GM19240 (cell line): ENCODE results near the gene MC4R.

Experiments
- DNase-seq: peaks from one replicate; pipeline ENCODE4 v3.0.0; 2011; ENCODE audit warnings: low spot score; ENCODE audit not compliant: insufficient read length

MC4R gene

GRCh38 chr18:60327880-60328279 lies 44.7 kb downstream of the MC4R start:
- DNase-seq = no peak

GRCh38 chr18:60322591-60322990 lies 50.0 kb downstream of the MC4R start:
- DNase-seq = no peak
